ENCODE measurements around the gene IRGC.

- TF ChIP-seq CTCF (IDR thresholded peaks at IDR 0.05) (no peak), POLR2A (IDR thresholded peaks at IDR 0.05; ENCODE audit: low read depth) (no peak)
These were observed 45.1 kb downstream of the IRGC start for GRCh38 chr19:43760941-43761340.

All from esophagus muscularis mucosa (tissue), 3 donors.